Transverse colon (tissue), 4 donors: ENCODE results near the gene ABCC2. TPM values are rescaled to one million over a fixed set of nuclear protein-coding genes. Genes with fewer than 3 reads are reported as not detected.

Source experiments
- DNase-seq: peaks from one replicate; pipeline ENCODE4 v3.0.0-alpha.2; 2019
- H3K27ac ChIP-seq, 4 donors: fragments of 200-600 bp; sonication (generic); 2 replicates each; pipeline ENCODE4 v1.5.1; 2016 to 2018; ENCODE audit warnings: inconsistent platforms in 4 of 4
- H3K27me3 ChIP-seq: fragments of 200-600 bp; sonication (generic); 2 replicates; pipeline ENCODE4 v1.5.1; 2017; ENCODE audit warnings: inconsistent platforms
- H3K36me3 ChIP-seq, 4 donors: fragments of 200-600 bp; sonication (generic); 2 replicates each; pipeline ENCODE4 v1.5.1; 2017 to 2019; ENCODE audit warnings: inconsistent platforms in 4 of 4
- H3K4me1 ChIP-seq, 4 donors: fragments of 200-600 bp; sonication (generic); 2 replicates each; pipeline ENCODE4 v1.5.1; 2017 to 2020; ENCODE audit warnings: inconsistent platforms in 4 of 4
- H3K4me3 ChIP-seq, 4 donors: fragments of 200-600 bp; sonication (generic); 1 replicate in 1 of 4; 2 replicates in 3 of 4; pipeline versions ENCODE4 v1.5.1 to v1.6.1; 2017 to 2019; ENCODE audit warnings: inconsistent platforms in 4 of 4
- H3K9me3 ChIP-seq, 2 donors: fragments of 200-600 bp; sonication (generic); 2 replicates each; pipeline ENCODE4 v1.5.1; 2017 to 2019; ENCODE audit warnings: inconsistent platforms in 2 of 2
- EP300 ChIP-seq: sonication (generic); formaldehyde crosslinking; IDR thresholded peaks from one replicate; pipeline ENCODE4 v1.6.1; 2017; ENCODE audit warnings: antibody characterized with exemption, low read depth
- POLR2A ChIP-seq: fragments of 450-650 bp; IDR thresholded peaks from one replicate; pipeline ENCODE4 v1.6.1; 2016; ENCODE audit warnings: antibody characterized with exemption, mild to moderate bottlenecking, moderate library complexity
- POLR2AphosphoS5 ChIP-seq, 3 donors: sonication (generic); formaldehyde crosslinking; IDR thresholded peaks; one replicate each; pipeline ENCODE4 v1.6.1; 2016; ENCODE audit warnings: antibody characterized with exemption in 3 of 3
- WGBS, 2 donors: methylation state at CpG; one replicate each; pipeline ENCODE4 v1.1.5; 2018; ENCODE audit warnings: low coverage in 1 of 2; 5-methylcytosine and 5-hydroxymethylcytosine counted together
- in situ Hi-C, 4 donors: fragments of 200-750 bp; cut with MboI; loops; one replicate each; pipeline versions ENCODE4 v1.15.0 to v1.15.1; 2017; ENCODE audit warnings: low sequenced_read_pairs in 3 of 4, low pct_ligation_motif_present in 1 of 4, low pct_unique_long_range_greater_than_20kb in 1 of 4
- intact Hi-C: fragments of 100-400 bp; cut with DNase I; formaldehyde crosslinking; loops from one replicate; pipeline ENCODE4 v1.15.1; 2023; ENCODE audit warnings: low total_unique reads
- total RNA-seq, 4 donors: library from RNA; depleted of rRNA; stranded (reverse); fragments of >200 nt; gene quantifications; one replicate each; pipeline ENCODE4 v1.1.0, GENCODE V29; 2016
- TF ChIP-seq, protein P1 (sequence below), 5 experiments: fragments of 200-600 bp in 3 of 5; fragments of 450-650 bp in 2 of 5; sonication (generic) in 3 of 5; IDR thresholded peaks; 1 replicate in 2 of 5; 2 replicates in 3 of 5; pipeline ENCODE4 v1.5.1; 2016 to 2017; ENCODE audit warnings: antibody characterized with exemption in 5 of 5, inconsistent platforms in 3 of 5, mild to moderate bottlenecking in 2 of 5, moderate library complexity in 1 of 5

Gene ABCC2
- total RNA-seq, 4 donors from 2014 or later, result 0.75 to 2.7 (median 1.5) TPM

DNA sequence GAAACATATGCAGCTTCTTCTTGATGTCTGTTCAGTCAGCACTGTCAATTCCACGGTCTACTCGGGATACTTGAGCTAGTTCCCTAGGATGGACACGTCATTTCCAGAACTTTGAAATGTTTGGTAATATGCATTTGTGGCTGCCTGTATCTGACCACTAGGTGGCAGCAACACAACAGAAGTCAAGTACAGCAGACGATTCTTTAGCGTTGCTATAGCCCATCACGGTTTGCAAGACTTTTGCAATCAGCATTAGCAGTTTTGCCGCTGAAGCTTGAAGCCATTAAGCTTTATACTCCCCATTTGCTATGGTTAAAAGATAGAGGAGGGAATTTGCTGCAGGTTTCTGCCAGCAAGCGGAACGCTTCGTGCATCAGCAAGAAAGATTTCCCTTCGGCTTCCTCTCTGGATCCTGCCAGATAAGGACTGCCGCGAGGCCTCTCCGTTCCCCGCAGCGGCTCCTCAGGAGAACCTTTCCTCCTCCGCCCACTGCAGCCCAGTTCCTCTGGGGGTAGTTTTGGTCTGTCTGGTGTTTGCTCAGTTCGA lies 63.5 kb downstream of the ABCC2 start:
- peak overlapping the region in 2 of 4 donors; percentile 7 to 33 for H3K4me3 ChIP-seq
- TF ChIP-seq POLR2A (no peak), EP300 (no peak), POLR2AphosphoS5 (IDR thresholded peaks at IDR 0.05) (no peak)
- TF ChIP-seq, protein P1, sequence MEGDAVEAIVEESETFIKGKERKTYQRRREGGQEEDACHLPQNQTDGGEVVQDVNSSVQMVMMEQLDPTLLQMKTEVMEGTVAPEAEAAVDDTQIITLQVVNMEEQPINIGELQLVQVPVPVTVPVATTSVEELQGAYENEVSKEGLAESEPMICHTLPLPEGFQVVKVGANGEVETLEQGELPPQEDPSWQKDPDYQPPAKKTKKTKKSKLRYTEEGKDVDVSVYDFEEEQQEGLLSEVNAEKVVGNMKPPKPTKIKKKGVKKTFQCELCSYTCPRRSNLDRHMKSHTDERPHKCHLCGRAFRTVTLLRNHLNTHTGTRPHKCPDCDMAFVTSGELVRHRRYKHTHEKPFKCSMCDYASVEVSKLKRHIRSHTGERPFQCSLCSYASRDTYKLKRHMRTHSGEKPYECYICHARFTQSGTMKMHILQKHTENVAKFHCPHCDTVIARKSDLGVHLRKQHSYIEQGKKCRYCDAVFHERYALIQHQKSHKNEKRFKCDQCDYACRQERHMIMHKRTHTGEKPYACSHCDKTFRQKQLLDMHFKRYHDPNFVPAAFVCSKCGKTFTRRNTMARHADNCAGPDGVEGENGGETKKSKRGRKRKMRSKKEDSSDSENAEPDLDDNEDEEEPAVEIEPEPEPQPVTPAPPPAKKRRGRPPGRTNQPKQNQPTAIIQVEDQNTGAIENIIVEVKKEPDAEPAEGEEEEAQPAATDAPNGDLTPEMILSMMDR (IDR thresholded peaks at IDR 0.05), result peak; percentile 93 to 95 (median 94)
- no peaks in the 10 kb centered on the region for H3K9me3 ChIP-seq
- DNase-seq, result peak; percentile 79
- intact Hi-C loops, result loop anchor here (2.0 kb wide), 1 partner anchor 197 kb away; no protein-coding TSS in a partner anchor
- peaks cover 3 to 23% (median 6%) of the 10 kb centered on the region in 4 donors for H3K4me1 ChIP-seq
- WGBS, 2 donors, result 0 to 8% methylated on average over 7 to 18 of the region's 18 CpGs
- in situ Hi-C loops, result loop anchor here in 2 of 4 donors (5.0 kb wide), 1 partner anchor 201 kb away; no protein-coding TSS in a partner anchor
- H3K27me3 ChIP-seq, result no peaks in the 10 kb centered on the region
- no peaks in the 10 kb centered on the region for H3K36me3 ChIP-seq
- H3K27ac ChIP-seq, result peak overlapping the region in 2 of 4 donors; percentile 18 to 29

DNA sequence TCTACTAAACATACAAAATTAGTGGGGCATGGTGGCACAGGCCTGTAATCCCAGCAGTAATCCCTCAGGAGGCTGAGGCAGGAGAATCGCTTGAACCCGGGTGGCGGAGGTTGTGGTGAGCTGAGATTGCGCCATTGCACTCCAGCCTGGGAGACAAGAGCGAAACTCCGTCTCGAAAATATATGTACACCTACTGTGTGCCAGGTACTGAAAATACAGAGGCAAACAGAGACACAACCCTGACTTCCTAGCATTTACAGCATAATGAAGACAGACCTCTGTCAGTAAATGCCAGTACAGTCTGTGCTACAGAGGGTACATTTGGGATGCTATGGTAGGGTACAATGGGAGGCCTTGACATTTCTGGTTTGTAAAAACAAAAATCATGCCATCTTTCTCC lies 66.6 kb downstream of the ABCC2 start:
- H3K9me3 ChIP-seq, result no peaks in the 10 kb centered on the region
- H3K36me3 ChIP-seq, result no peaks in the 10 kb centered on the region
- H3K4me1 ChIP-seq, result peaks cover 3 to 23% (median 6%) of the 10 kb centered on the region in 4 donors
- no peak for TF ChIP-seq POLR2A
- TF ChIP-seq POLR2AphosphoS5 (IDR thresholded peaks at IDR 0.05), result no peak
- TF ChIP-seq EP300, result no peak
- TF ChIP-seq, protein P1 (IDR thresholded peaks at IDR 0.05), result no peak
- no peaks in the 10 kb centered on the region for H3K27me3 ChIP-seq
- in situ Hi-C loops, result loop anchor here in 2 of 4 donors (5.0 kb wide), 1 partner anchor 198 kb away; no protein-coding TSS in a partner anchor
- intact Hi-C loops, result no loop called here
- 93 to 100% methylated on average over 3 to 7 of the region's 7 CpGs for whole genome bisulfite sequencing, 2 donors
- no peak overlapping the region for H3K4me3 ChIP-seq
- no peak for DNase-seq
- no peak overlapping the region for H3K27ac ChIP-seq

DNA sequence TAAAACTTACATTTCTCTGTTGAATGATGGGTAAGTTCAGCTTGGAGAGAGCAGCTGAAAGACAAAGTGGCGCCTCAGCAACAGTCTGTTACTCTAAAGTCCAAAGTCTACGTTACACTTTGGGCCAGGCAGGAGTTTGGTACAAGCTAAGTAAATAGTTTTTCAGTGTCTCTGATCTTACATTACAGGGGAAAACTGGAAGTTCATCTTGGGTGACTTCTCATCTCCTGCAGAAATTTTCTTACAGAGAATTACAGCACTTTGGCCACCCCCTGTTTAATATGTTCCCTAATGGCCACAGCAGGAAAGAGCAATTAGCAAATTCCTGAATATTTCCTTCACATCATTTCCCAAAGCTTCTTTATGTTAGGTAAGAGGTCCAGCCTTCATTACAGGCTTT lies 67.1 kb downstream of the ABCC2 start:
- Histone ChIP-seq H3K27me3 (no peaks in the 10 kb centered on the region), H3K4me3 (no peak overlapping the region), H3K36me3 (no peaks in the 10 kb centered on the region), H3K9me3 (no peaks in the 10 kb centered on the region), H3K27ac (no peak overlapping the region), H3K4me1 (peaks cover 3 to 23% (median 6%) of the 10 kb centered on the region in 4 donors)
- DNase-seq, result no peak
- 42 to 60% methylated on average over 1 to 2 of the region's 2 CpGs for WGBS, 2 donors
- TF ChIP-seq, protein P1 (IDR thresholded peaks at IDR 0.05), result no peak
- TF ChIP-seq POLR2AphosphoS5 (IDR thresholded peaks at IDR 0.05) (no peak), EP300 (no peak), POLR2A (no peak)
- intact Hi-C loops (no loop called here), in situ Hi-C loops (loop anchor here in 2 of 4 donors (5.0 kb wide), 1 partner anchor 198 kb away; no protein-coding TSS in a partner anchor)

DNA sequence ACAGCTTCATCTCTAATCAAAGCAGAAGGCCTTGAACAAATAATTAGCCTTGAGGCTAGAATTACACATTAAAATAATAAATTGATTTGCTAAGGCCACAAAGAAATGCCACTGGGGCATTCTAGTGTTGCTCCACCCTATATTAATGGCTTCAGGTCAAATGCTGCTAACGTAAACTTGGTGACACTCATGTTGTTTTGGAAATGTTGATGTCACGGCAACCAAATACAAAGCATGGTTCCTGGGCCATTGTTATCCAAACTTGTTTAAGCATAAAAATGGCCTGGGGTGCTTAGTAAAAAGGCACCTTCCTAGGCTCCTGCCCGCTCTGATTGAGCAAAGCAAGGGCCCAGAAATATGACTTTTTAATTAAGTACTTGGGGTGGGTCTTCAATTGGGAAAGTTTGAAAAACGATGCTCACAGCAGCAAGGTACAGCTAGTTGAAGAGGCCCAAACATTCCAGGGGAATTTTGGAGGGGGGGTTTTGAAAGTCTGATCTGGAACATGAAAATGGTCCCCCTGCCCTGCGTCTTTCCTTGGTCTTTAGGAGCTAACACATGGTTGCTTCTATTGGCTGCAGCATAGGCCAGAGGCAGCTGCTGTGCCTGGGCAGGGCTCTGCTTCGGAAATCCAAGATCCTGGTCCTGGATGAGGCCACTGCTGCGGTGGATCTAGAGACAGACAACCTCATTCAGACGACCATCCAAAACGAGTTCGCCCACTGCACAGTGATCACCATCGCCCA lies 67.8 kb downstream of the ABCC2 start:
- peaks cover 3 to 23% (median 6%) of the 10 kb centered on the region in 4 donors for H3K4me1 ChIP-seq
- no peaks in the 10 kb centered on the region for H3K36me3 ChIP-seq
- TF ChIP-seq POLR2AphosphoS5 (IDR thresholded peaks at IDR 0.05), result no peak
- no peak for TF ChIP-seq POLR2A
- TF ChIP-seq EP300, result no peak
- TF ChIP-seq, protein P1 (IDR thresholded peaks at IDR 0.05), result no peak
- no peak overlapping the region for H3K27ac ChIP-seq
- no peak overlapping the region for H3K4me3 ChIP-seq
- in situ Hi-C loops (loop anchor here in 2 of 4 donors (10.0 kb wide), 1 partner anchor 195 kb away; no protein-coding TSS in a partner anchor), intact Hi-C loops (no loop called here)
- H3K27me3 ChIP-seq, result no peaks in the 10 kb centered on the region
- no peak for DNase-seq
- WGBS, 2 donors, result 78 to 100% methylated on average over 2 to 11 of the region's 11 CpGs
- no peaks in the 10 kb centered on the region for H3K9me3 ChIP-seq
